BLaER1 (cell line): ENCODE measurements around the gene TBC1D10A.

Source experiments
- H3K27ac ChIP-seq: shearing (Covaris generic); formaldehyde crosslinking; 2 replicates; pipeline ENCODE4 v1.8.1; 2022
- H3K27me3 ChIP-seq: shearing (Covaris generic); formaldehyde crosslinking; 2 replicates; pipeline ENCODE4 v1.8.1; 2022
- H3K36me3 ChIP-seq: shearing (Covaris generic); formaldehyde crosslinking; 2 replicates; pipeline ENCODE4 v1.8.1; 2022
- H3K4me1 ChIP-seq: shearing (Covaris generic); formaldehyde crosslinking; 2 replicates; pipeline ENCODE4 v1.8.1; 2022
- H3K4me2 ChIP-seq: shearing (Covaris generic); formaldehyde crosslinking; 2 replicates; pipeline ENCODE4 v1.8.1; 2022
- H3K4me3 ChIP-seq: shearing (Covaris generic); formaldehyde crosslinking; 2 replicates; pipeline ENCODE4 v1.8.1; 2022
- H3K9ac ChIP-seq: shearing (Covaris generic); formaldehyde crosslinking; 2 replicates; pipeline ENCODE4 v1.8.1; 2022
- H3K9me3 ChIP-seq: shearing (Covaris generic); formaldehyde crosslinking; 2 replicates; pipeline ENCODE4 v1.8.1; 2022
- H4K20me1 ChIP-seq: shearing (Covaris generic); formaldehyde crosslinking; 2 replicates; pipeline ENCODE4 v1.8.1; 2022
- Cebpa-rat ChIP-seq: shearing (Covaris generic); IDR thresholded peaks from 2 replicates; pipeline ENCODE4 v1.8.1; 2022

Gene TBC1D10A

GRCh38 chr22:30305906-30306626 lies 20.7 kb downstream of the TBC1D10A start:
- H3K36me3 ChIP-seq, result 0 out of 2 replicates have a peak, but pooled peaks cover under 1% of the 10 kb centered on the region
- H3K9me3 ChIP-seq, result no peaks in the 10 kb centered on the region
- H3K27ac ChIP-seq, result peak overlapping the region; percentile 93
- peak overlapping the region; percentile 61 for H3K4me3 ChIP-seq
- peak overlapping the region; percentile 95 for H3K4me2 ChIP-seq
- H3K9ac ChIP-seq, result peak overlapping the region; percentile 82
- no peaks in the 10 kb centered on the region for H4K20me1 ChIP-seq
- no peak for TF ChIP-seq Cebpa-rat
- H3K4me1 ChIP-seq, result peaks cover 98% of the 10 kb centered on the region
- H3K27me3 ChIP-seq, result no peaks in the 10 kb centered on the region

GRCh38 chr22:30305519-30305905 lies 21.2 kb downstream of the TBC1D10A start:
- H3K4me3 ChIP-seq, result peak overlapping the region; percentile 61

GRCh38 chr22:30304495-30305244 lies 22.1 kb downstream of the TBC1D10A start:
- peak overlapping the region; percentile 61 for H3K4me3 ChIP-seq
- H3K9ac ChIP-seq, result peak overlapping the region; percentile 82
- H3K9me3 ChIP-seq, result no peaks in the 10 kb centered on the region
- H3K36me3 ChIP-seq, result peaks cover 14% of the 10 kb centered on the region
- peak overlapping the region; percentile 95 for H3K4me2 ChIP-seq
- peaks cover 97% of the 10 kb centered on the region for H3K4me1 ChIP-seq
- peak overlapping the region; percentile 93 for H3K27ac ChIP-seq
- no peaks in the 10 kb centered on the region for H3K27me3 ChIP-seq
- H4K20me1 ChIP-seq, result no peaks in the 10 kb centered on the region
- TF ChIP-seq Cebpa-rat, result no peak

More at GRCh38 chr22:30305519-30305905, 21.2 kb downstream of the TBC1D10A start:
- peak overlapping the region; percentile 82 for H3K9ac ChIP-seq
- peak overlapping the region; percentile 93 for H3K27ac ChIP-seq
- no peaks in the 10 kb centered on the region for H3K9me3 ChIP-seq
- H3K36me3 ChIP-seq, result peaks cover 6% of the 10 kb centered on the region; the same call in 1 of the 2 replicates
- H4K20me1 ChIP-seq, result no peaks in the 10 kb centered on the region
- no peak for TF ChIP-seq Cebpa-rat
- peaks cover 98% of the 10 kb centered on the region for H3K4me1 ChIP-seq
- H3K4me2 ChIP-seq, result peak overlapping the region; percentile 95
- H3K27me3 ChIP-seq, result no peaks in the 10 kb centered on the region

GRCh38 chr22:30302810-30303138 lies 24.0 kb downstream of the TBC1D10A start:
- Histone ChIP-seq H3K4me3 (no peak overlapping the region), H3K9me3 (no peaks in the 10 kb centered on the region), H3K36me3 (peaks cover 31% of the 10 kb centered on the region), H3K27me3 (no peaks in the 10 kb centered on the region), H3K4me2 (peak overlapping the region; percentile 95), H4K20me1 (no peaks in the 10 kb centered on the region), H3K27ac (peak overlapping the region; percentile 93), H3K4me1 (peaks cover 97% of the 10 kb centered on the region), H3K9ac (peak overlapping the region; percentile 63; the same call in 1 of the 2 replicates)
- TF ChIP-seq Cebpa-rat, result no peak

GRCh38 chr22:30301995-30302809 lies 24.5 kb downstream of the TBC1D10A start:
- Histone ChIP-seq H3K4me2 (peak overlapping the region; percentile 95), H3K27ac (peak overlapping the region; percentile 93), H3K4me1 (peaks cover 97% of the 10 kb centered on the region)

GRCh38 chr22:30299322-30299721 lies 27.4 kb downstream of the TBC1D10A start:
- H3K9ac ChIP-seq, result peak overlapping the region; percentile 55; the same call in 1 of the 2 replicates
- H3K27ac ChIP-seq, result peak overlapping the region; percentile 70; the same call in 1 of the 2 replicates
- no peaks in the 10 kb centered on the region for H3K9me3 ChIP-seq
- peaks cover 63% of the 10 kb centered on the region for H3K36me3 ChIP-seq
- H4K20me1 ChIP-seq, result no peaks in the 10 kb centered on the region
- H3K4me1 ChIP-seq, result peaks cover 99% of the 10 kb centered on the region
- no peaks in the 10 kb centered on the region for H3K27me3 ChIP-seq
- TF ChIP-seq Cebpa-rat, result no peak
- H3K4me2 ChIP-seq, result peak overlapping the region; percentile 82
- no peak overlapping the region for H3K4me3 ChIP-seq

More at GRCh38 chr22:30301995-30302809, 24.5 kb downstream of the TBC1D10A start:
- Histone ChIP-seq H3K36me3 (peaks cover 37% of the 10 kb centered on the region), H3K9me3 (no peaks in the 10 kb centered on the region), H3K27me3 (no peaks in the 10 kb centered on the region), H3K4me3 (peak overlapping the region; percentile 39), H3K9ac (peak overlapping the region; percentile 63), H4K20me1 (no peaks in the 10 kb centered on the region)
- TF ChIP-seq Cebpa-rat, result no peak

- Histone ChIP-seq H3K4me3 (no peak overlapping the region), H3K27ac (peak overlapping the region; percentile 70), H3K4me1 (peaks cover 99% of the 10 kb centered on the region), H3K4me2 (peak overlapping the region; percentile 82), H4K20me1 (no peaks in the 10 kb centered on the region), H3K36me3 (peaks cover 75% of the 10 kb centered on the region), H3K27me3 (no peaks in the 10 kb centered on the region), H3K9ac (peak overlapping the region; percentile 55), H3K9me3 (no peaks in the 10 kb centered on the region)
- TF ChIP-seq Cebpa-rat, result no peak
Observed at GRCh38 chr22:30297991-30298701, 28.6 kb downstream of the TBC1D10A start.

GRCh38 chr22:30297276-30297990 lies 29.3 kb downstream of the TBC1D10A start:
- no peak for TF ChIP-seq Cebpa-rat
- Histone ChIP-seq H3K4me3 (no peak overlapping the region), H3K9me3 (no peaks in the 10 kb centered on the region), H3K36me3 (peaks cover 82% of the 10 kb centered on the region), H3K4me2 (peak overlapping the region; percentile 82), H3K9ac (peak overlapping the region; percentile 55), H3K4me1 (peaks cover 99% of the 10 kb centered on the region), H3K27me3 (no peaks in the 10 kb centered on the region), H4K20me1 (no peaks in the 10 kb centered on the region), H3K27ac (peak overlapping the region; percentile 70)
